PFSK-1 (cell line): ENCODE data around the gene RUFY3.

Experiments used
- FOXP2 ChIP-seq: optimal IDR thresholded peaks from 2 replicates; pipeline ENCODE3; 2011; ENCODE audit warnings: borderline replicate concordance, control low read depth, inconsistent platforms; ENCODE audit not compliant: insufficient read depth; ENCODE audit errors: extremely low read length, extremely low read depth
- POLR2AphosphoS5 ChIP-seq: IDR thresholded peaks from 2 replicates; pipeline ENCODE4 v1.6.1; 2012; ENCODE audit warnings: low read depth, mild to moderate bottlenecking, control low read depth, low read length, moderate library complexity
- REST ChIP-seq, 2 experiments: IDR thresholded peaks; 2 replicates each; pipeline versions ENCODE4 v1.6.1 to v1.8.0; 2011 to 2012; ENCODE audit warnings: low read depth in 2 of 2, low read length in 2 of 2, control low read depth in 1 of 2, inconsistent platforms in 1 of 2, mild to moderate bottlenecking in 1 of 2, moderate library complexity in 1 of 2; ENCODE audit not compliant: insufficient read depth in 1 of 2
- SIN3A ChIP-seq: IDR thresholded peaks from 2 replicates; pipeline ENCODE4 v1.6.1; 2012; ENCODE audit warnings: mild to moderate bottlenecking, low read length, moderate library complexity, borderline replicate concordance; ENCODE audit not compliant: insufficient read depth
- TAF1 ChIP-seq: IDR thresholded peaks from 2 replicates; pipeline ENCODE4 v1.6.1; 2012; ENCODE audit warnings: low read length, control low read depth, borderline replicate concordance; ENCODE audit not compliant: insufficient read depth

Gene RUFY3

GRCh38 chr4:70709611-70710205 is 12.1 kb upstream of the RUFY3 start:
- TF ChIP-seq POLR2AphosphoS5 (no peak), SIN3A (no peak), FOXP2 (no peak), TAF1 (no peak), REST (IDR thresholded peaks at IDR 0.05; ENCODE audit: insufficient read depth in 1 of 2, low read depth in 2 of 2, low read length in 2 of 2) (no peak)

- TF ChIP-seq REST (IDR thresholded peaks at IDR 0.05; ENCODE audit: insufficient read depth in 1 of 2, low read depth in 2 of 2, low read length in 2 of 2) (no peak), SIN3A (no peak), POLR2AphosphoS5 (no peak), FOXP2 (no peak), TAF1 (no peak)
Measured at GRCh38 chr4:70711599-70711998, 10.2 kb upstream of the RUFY3 start.

- TF ChIP-seq TAF1 (no peak), REST (IDR thresholded peaks at IDR 0.05; ENCODE audit: insufficient read depth in 1 of 2, low read depth in 2 of 2, low read length in 2 of 2) (no peak), FOXP2 (no peak), POLR2AphosphoS5 (no peak), SIN3A (no peak)
Measured at GRCh38 chr4:70712150-70712549, 9.6 kb upstream of the RUFY3 start.

- TF ChIP-seq REST (IDR thresholded peaks at IDR 0.05; ENCODE audit: insufficient read depth in 1 of 2, low read depth in 2 of 2, low read length in 2 of 2) (no peak), SIN3A (no peak), TAF1 (no peak), FOXP2 (no peak), POLR2AphosphoS5 (no peak)
Measured at GRCh38 chr4:70712604-70713452, 8.9 kb upstream of the RUFY3 start.
